Measurements from ENCODE around the gene ITGA2. TPM values are rescaled to one million over a fixed set of nuclear protein-coding genes. Genes with fewer than 3 reads are reported as not detected.

ITGA2 gene
- total and polyA plus RNA-seq, 2 donors (not counting 1 experiment from before 2014, with no cell fraction given) = not detected

- no peak overlapping the region for H3K27ac ChIP-seq (ENCODE audit: low read length in 2 of 2)
- no peaks in the 10 kb centered on the region for H3K36me3 ChIP-seq (replicated peaks in 1 of 2; ENCODE audit: control extremely low read depth in 1 of 2, control insufficient read depth in 1 of 2, extremely low read depth in 1 of 2, insufficient read depth in 2 of 2, low read length in 1 of 2)
- Mint-ChIP-seq H3K27me3 (peaks cover 3% of the 10 kb centered on the region), H3K9me3 (ENCODE audit: insufficient read depth) (peaks cover 3% of the 10 kb centered on the region), H3K4me1 (no peaks in the 10 kb centered on the region), H3K27ac (no peak overlapping the region), H3K4me3 (no peak overlapping the region)
- 17% methylated on average over 1 of the region's 1 CpG for WGBS (ENCODE audit: insufficient coverage)
- no peaks in the 10 kb centered on the region for H3K27me3 ChIP-seq (replicated peaks in 1 of 4; ENCODE audit: control extremely low read depth in 1 of 4, control insufficient read depth in 3 of 4, insufficient read depth in 4 of 4, low read length in 3 of 4)
- no peak overlapping the region for H3K9ac ChIP-seq (ENCODE audit: low read length)
- CTCF ChIA-PET = no interaction called here
- H2AFZ ChIP-seq (ENCODE audit: insufficient read depth, low read depth, low read length, poor library complexity, severe bottlenecking) = no peak overlapping the region
- H3K4me3 ChIP-seq (ENCODE audit: control extremely low read depth in 1 of 5, extremely low read depth in 1 of 5, insufficient read depth in 1 of 5, low read depth in 2 of 5, low read length in 4 of 5) = no peak overlapping the region
- H3K4me2 ChIP-seq (replicated peaks; ENCODE audit: low read depth, low read length, poor library complexity, severe bottlenecking) = no peak overlapping the region
- POLR2A ChIA-PET = no interaction called here
- no peaks in the 10 kb centered on the region for H3K79me2 ChIP-seq (ENCODE audit: control insufficient read depth, insufficient read depth, low read length)
- no peak for ATAC-seq (ENCODE audit: low read depth)
- H4K20me1 ChIP-seq (ENCODE audit: control insufficient read depth, insufficient read depth, low read length, poor library complexity, severe bottlenecking) = no peaks in the 10 kb centered on the region
- H3K4me1 ChIP-seq (ENCODE audit: control insufficient read depth in 2 of 2, insufficient read depth in 2 of 2, low read length in 2 of 2) = no peaks in the 10 kb centered on the region
- H3K9me3 ChIP-seq (ENCODE audit: control extremely low read depth in 1 of 3, control insufficient read depth in 2 of 3, insufficient read depth in 1 of 3, low read length in 2 of 3) = no peaks in the 10 kb centered on the region
- intact Hi-C loops (cut with micrococcal nuclease) = no loop called here
- TF ChIP-seq EZH2 (IDR thresholded peaks at IDR 0.05; ENCODE audit: borderline replicate concordance, insufficient read depth, low read depth, low read length, poor library complexity, severe bottlenecking) = no peak
- no peak for TF ChIP-seq CTCF (IDR thresholded peaks at IDR 0.05)
- no peak for DNase-seq
Measured at GRCh38 chr5:53008751-53009150, 19.6 kb downstream of the ITGA2 start.

- H3K9me3 Mint-ChIP-seq (ENCODE audit: insufficient read depth) = peaks cover 5% of the 10 kb centered on the region
- DNase-seq (no peak), ATAC-seq (ENCODE audit: low read depth) (no peak)
- no peak overlapping the region for H3K9ac ChIP-seq (ENCODE audit: low read length)
- no peaks in the 10 kb centered on the region for H4K20me1 ChIP-seq (ENCODE audit: control insufficient read depth, insufficient read depth, low read length, poor library complexity, severe bottlenecking)
- WGBS (ENCODE audit: insufficient coverage) = no CpG with 5 or more reads among the region's 1 CpG
- no peaks in the 10 kb centered on the region for H3K9me3 ChIP-seq (ENCODE audit: control extremely low read depth in 1 of 3, control insufficient read depth in 2 of 3, insufficient read depth in 1 of 3, low read length in 2 of 3)
- H3K79me2 ChIP-seq (ENCODE audit: control insufficient read depth, insufficient read depth, low read length) = no peaks in the 10 kb centered on the region
- H3K4me1 Mint-ChIP-seq = no peaks in the 10 kb centered on the region
- H3K27ac Mint-ChIP-seq = no peak overlapping the region
- no peak overlapping the region for H3K4me2 ChIP-seq (replicated peaks; ENCODE audit: low read depth, low read length, poor library complexity, severe bottlenecking)
- H3K36me3 ChIP-seq (replicated peaks in 1 of 2; ENCODE audit: control extremely low read depth in 1 of 2, control insufficient read depth in 1 of 2, extremely low read depth in 1 of 2, insufficient read depth in 2 of 2, low read length in 1 of 2) = no peaks in the 10 kb centered on the region
- intact Hi-C loops (cut with micrococcal nuclease) = no loop called here
- POLR2A ChIA-PET = no interaction called here
- no peaks in the 10 kb centered on the region for H3K27me3 ChIP-seq (replicated peaks in 1 of 4; ENCODE audit: control extremely low read depth in 1 of 4, control insufficient read depth in 3 of 4, insufficient read depth in 4 of 4, low read length in 3 of 4)
- CTCF ChIA-PET = no interaction called here
- no peaks in the 10 kb centered on the region for H3K4me1 ChIP-seq (ENCODE audit: control insufficient read depth in 2 of 2, insufficient read depth in 2 of 2, low read length in 2 of 2)
- no peak overlapping the region for H3K4me3 ChIP-seq (ENCODE audit: control extremely low read depth in 1 of 5, extremely low read depth in 1 of 5, insufficient read depth in 1 of 5, low read depth in 2 of 5, low read length in 4 of 5)
- H3K27ac ChIP-seq (ENCODE audit: low read length in 2 of 2) = no peak overlapping the region
- H2AFZ ChIP-seq (ENCODE audit: insufficient read depth, low read depth, low read length, poor library complexity, severe bottlenecking) = no peak overlapping the region
- no peak overlapping the region for H3K4me3 Mint-ChIP-seq
- TF ChIP-seq CTCF (IDR thresholded peaks at IDR 0.05) (no peak), EZH2 (IDR thresholded peaks at IDR 0.05; ENCODE audit: borderline replicate concordance, insufficient read depth, low read depth, low read length, poor library complexity, severe bottlenecking) (no peak)
- H3K27me3 Mint-ChIP-seq = no peaks in the 10 kb centered on the region
Measured at GRCh38 chr5:53009816-53010215, 20.7 kb downstream of the ITGA2 start.

Data from B cell (primary cell).